ENCODE data around the gene SLFN12L. TPM values are rescaled to one million over a fixed set of nuclear protein-coding genes. Genes with fewer than 3 reads are reported as not detected.

Gene SLFN12L
- total RNA-seq, 1 experiment from 2014 or later, result not detected

DNA sequence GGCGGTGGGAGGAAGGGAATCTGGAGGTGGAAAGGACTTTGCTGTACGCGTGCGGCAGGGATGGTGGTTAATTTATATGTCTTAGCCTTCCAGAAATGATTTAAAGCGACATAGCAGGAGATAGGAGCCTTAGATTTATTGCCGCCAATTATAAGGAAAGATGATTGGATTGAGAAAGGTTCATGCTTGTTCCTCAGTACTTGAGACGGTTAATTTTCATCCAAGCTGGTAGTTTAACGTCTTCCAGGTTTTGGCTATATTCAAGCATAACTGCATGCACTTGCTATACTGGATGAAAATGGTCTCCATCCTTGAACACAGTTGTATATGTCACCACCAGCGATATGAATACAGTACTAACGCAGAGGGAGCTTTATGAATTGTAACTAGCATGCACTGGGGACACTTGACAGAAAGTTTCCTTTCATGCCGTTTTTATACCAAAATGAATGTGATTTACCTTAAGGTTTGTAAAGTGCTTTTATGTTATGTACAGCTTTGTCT is 41.5 kb upstream of the SLFN12L start:
- no peaks in the 10 kb centered on the region for H3K36me3 ChIP-seq (ENCODE audit: low read depth)
- H3K4me2 ChIP-seq, result peak overlapping the region; percentile 88
- peak overlapping the region; percentile 67 for H3K4me3 ChIP-seq
- no peaks in the 10 kb centered on the region for H4K20me1 ChIP-seq (ENCODE audit: insufficient read depth)
- TF ChIP-seq EZH2 (IDR thresholded peaks at IDR 0.05; ENCODE audit: low read depth) (no peak), CTCF (conservative IDR thresholded peaks at IDR 0.05) (no peak)
- POLR2A ChIA-PET (ENCODE audit: unreplicated experiment), result interaction anchor here (0.5 to 0.6 kb wide), 2 partner anchors 465 to 570 kb away, joined by 3 to 20 read pairs; no protein-coding TSS in a partner anchor
- CTCF ChIA-PET, result interaction anchor here (0.7 kb wide), 1 partner anchor 57 kb away, joined by 5 read pairs; no protein-coding TSS in a partner anchor
- H3K9me2 ChIP-seq (ENCODE audit: insufficient read depth), result no peaks in the 10 kb centered on the region
- H3K27me3 ChIP-seq (ENCODE audit: insufficient read depth, low read depth), result no peaks in the 10 kb centered on the region
- intact Hi-C loops (cut with micrococcal nuclease; ENCODE audit: unreplicated experiment), result loop anchor here (1.0 to 2.0 kb wide), 3 partner anchors 8 to 336 kb away; partner anchors contain the start of genes AP2B1 and SLFN5
- BruUV-seq (replicated peaks), result TSS peak; percentile 56
- no peaks in the 10 kb centered on the region for H3K9me3 ChIP-seq (ENCODE audit: insufficient read depth, low read depth)
- H2AFZ ChIP-seq, result peak overlapping the region; percentile 89
- DNase-seq, result no peak
- H3K27ac ChIP-seq, result peak overlapping the region; percentile 45; the same call in 1 of the 2 replicates
- H3K79me2 ChIP-seq (ENCODE audit: low read depth), result no peaks in the 10 kb centered on the region
- H3K4me1 ChIP-seq (replicated peaks; ENCODE audit: insufficient read depth), result peaks cover 15% of the 10 kb centered on the region
- peaks cover 32% of the 10 kb centered on the region; the same call in 1 of the 2 replicates for H3F3A ChIP-seq (ENCODE audit: insufficient read depth, low read depth)

- CTCF ChIA-PET, result interaction anchor here (0.7 kb wide), 1 partner anchor 56 kb away, joined by 5 read pairs; no protein-coding TSS in a partner anchor
- Histone ChIP-seq H3K9me2 (ENCODE audit: insufficient read depth) (no peaks in the 10 kb centered on the region), H3F3A (ENCODE audit: insufficient read depth, low read depth) (peaks cover 32% of the 10 kb centered on the region; the same call in 1 of the 2 replicates), H3K4me1 (replicated peaks; ENCODE audit: insufficient read depth) (peaks cover 15% of the 10 kb centered on the region), H3K4me3 (peak within 1 kb of the TSS; percentile 67), H2AFZ (peak within 1 kb of the TSS; percentile 89), H3K4me2 (peak within 1 kb of the TSS; percentile 88), H3K36me3 (ENCODE audit: low read depth) (no peaks in the 10 kb centered on the region), H4K20me1 (ENCODE audit: insufficient read depth) (no peaks in the 10 kb centered on the region), H3K79me2 (ENCODE audit: low read depth) (no peaks in the 10 kb centered on the region), H3K27me3 (ENCODE audit: insufficient read depth, low read depth) (no peaks in the 10 kb centered on the region), H3K27ac (peak within 1 kb of the TSS; percentile 45; the same call in 1 of the 2 replicates), H3K9me3 (ENCODE audit: insufficient read depth, low read depth) (no peaks in the 10 kb centered on the region)
- intact Hi-C loops (cut with micrococcal nuclease; ENCODE audit: unreplicated experiment), result loop anchor here (1.0 to 2.0 kb wide), 3 partner anchors 9 to 336 kb away; partner anchors contain the start of genes AP2B1 and SLFN5
- POLR2A ChIA-PET (ENCODE audit: unreplicated experiment), result interaction anchor here (0.6 kb wide), 1 partner anchor 13 kb away, joined by 4 read pairs; no protein-coding TSS in a partner anchor
- peak; percentile 61 to 73 for DNase-seq
- BruUV-seq (replicated peaks), result TSS peak; percentile 88
- TF ChIP-seq EZH2 (IDR thresholded peaks at IDR 0.05; ENCODE audit: low read depth) (no peak), CTCF (conservative IDR thresholded peaks at IDR 0.05) (no peak)
Measured at GRCh38 chr17:35578197-35578928, 40.9 kb upstream of the SLFN12L start, which contains the start of gene PEX12. Gene PEX12, minus strand, starts transcription at chr17:35578571. Its CDS starts 550 bp downstream, at chr17:35578021.

- Histone ChIP-seq H3K27me3 (ENCODE audit: insufficient read depth, low read depth) (no peaks in the 10 kb centered on the region), H3K9me3 (ENCODE audit: insufficient read depth, low read depth) (no peaks in the 10 kb centered on the region), H3K9me2 (ENCODE audit: insufficient read depth) (no peaks in the 10 kb centered on the region), H2AFZ (peak overlapping the region; percentile 89), H3F3A (ENCODE audit: insufficient read depth, low read depth) (peaks cover 32% of the 10 kb centered on the region; the same call in 1 of the 2 replicates), H3K4me2 (peak overlapping the region; percentile 88), H3K27ac (0 out of 2 replicates have a peak overlapping the region, but pooled peaks have one; percentile 2), H3K79me2 (ENCODE audit: low read depth) (no peaks in the 10 kb centered on the region), H4K20me1 (ENCODE audit: insufficient read depth) (no peaks in the 10 kb centered on the region), H3K4me1 (replicated peaks; ENCODE audit: insufficient read depth) (peaks cover 15% of the 10 kb centered on the region), H3K36me3 (ENCODE audit: low read depth) (no peaks in the 10 kb centered on the region), H3K4me3 (peak overlapping the region; percentile 67)
- ChIA-PET POLR2A (ENCODE audit: unreplicated experiment) (interaction anchor here (0.6 kb wide), 1 partner anchor 14 kb away, joined by 4 read pairs; no protein-coding TSS in a partner anchor), CTCF (no interaction called here)
- no peak for TF ChIP-seq EZH2 (IDR thresholded peaks at IDR 0.05; ENCODE audit: low read depth)
- TF ChIP-seq CTCF (conservative IDR thresholded peaks at IDR 0.05), result no peak
- intact Hi-C loops (cut with micrococcal nuclease; ENCODE audit: unreplicated experiment), result loop anchor here (1.0 to 2.0 kb wide), 3 partner anchors 9 to 335 kb away; partner anchors contain the start of genes AP2B1 and SLFN5
- no TSS peak for BruUV-seq (replicated peaks)
- no peak for DNase-seq
Measured at GRCh38 chr17:35577830-35578196, 40.3 kb upstream of the SLFN12L start.
